IMR-90 (cell line): Measurements from ENCODE around the gene ENAH. TPM values are rescaled to one million over a fixed set of nuclear protein-coding genes. Genes with fewer than 3 reads are reported as not detected.

Experiments used
- ATAC-seq: fragments of 200-7000 bp; cut with Tn5 transposase; 2 replicates; pipeline ENCODE4 v1.9.1; 2020; ENCODE audit warnings: low read depth, mild to moderate bottlenecking, moderate library complexity
- BruUV-seq: library from RNA; stranded (reverse); fragments of 400-500 nt; replicated peaks from 2 replicates; lab custom pipeline; 2021; lab: Mats Ljungman, UMichigan
- CTCF ChIA-PET: fragments of 300-600 bp; formaldehyde crosslinking; extraction: SDS; loops from one replicate; lab custom pipeline; 2021; ENCODE audit warnings: antibody characterized with exemption; lab: Yijun Ruan, JAX
- POLR2A ChIA-PET: fragments of 300-600 bp; sonication (Branson Sonifier 250); formaldehyde crosslinking; loops from one replicate; lab custom pipeline; 2022; ENCODE audit warnings: antibody characterized with exemption; ENCODE audit not compliant: unreplicated experiment; lab: Charles Lee
- DNase-seq: peaks from one replicate; pipeline ENCODE4 v3.0.0; 2013
- H2AFZ ChIP-seq: replicated peaks from 2 replicates; pipeline ENCODE3; 2013; ENCODE audit warnings: low read length, mild to moderate bottlenecking; ENCODE audit not compliant: poor library complexity
- H2AK5ac ChIP-seq: 2 replicates; pipeline ENCODE4 v1.6.1; 2013; ENCODE audit warnings: low read depth, low read length, inconsistent platforms
- H2AK9ac ChIP-seq: replicated peaks from 2 replicates; pipeline ENCODE3; 2013; ENCODE audit warnings: mild to moderate bottlenecking, low read depth, low read length, moderate library complexity; ENCODE audit not compliant: poor library complexity
- H2BK120ac ChIP-seq: 2 replicates; pipeline ENCODE4 v1.6.1; 2013; ENCODE audit warnings: low read depth, low read length, inconsistent platforms
- H2BK15ac ChIP-seq: 3 replicates; pipeline ENCODE4 v1.6.1; 2013; ENCODE audit warnings: low read depth, low read length, inconsistent platforms
- H2BK20ac ChIP-seq: 2 replicates; pipeline ENCODE4 v1.6.1; 2013; ENCODE audit warnings: low read depth, mild to moderate bottlenecking, inconsistent platforms, low read length, moderate library complexity
- H2BK5ac ChIP-seq: 2 replicates; pipeline ENCODE4 v1.6.1; 2013; ENCODE audit warnings: mild to moderate bottlenecking, low read depth, low read length, inconsistent platforms; ENCODE audit not compliant: poor library complexity, severe bottlenecking
- H3K14ac ChIP-seq: replicated peaks from 2 replicates; pipeline ENCODE4 v1.6.1; 2013; ENCODE audit warnings: low read depth, low read length, inconsistent platforms
- H3K18ac ChIP-seq: 2 replicates; pipeline ENCODE4 v1.6.1; 2013; ENCODE audit warnings: low read depth, low read length, control low read depth
- H3K23ac ChIP-seq: 2 replicates; pipeline ENCODE4 v1.6.1; 2013; ENCODE audit warnings: low read depth, low read length, inconsistent platforms
- H3K27ac ChIP-seq: 2 replicates; pipeline ENCODE4 v1.5.1; 2013; ENCODE audit warnings: mild to moderate bottlenecking, control low read depth, low read length; ENCODE audit not compliant: insufficient read depth
- H3K27me3 ChIP-seq: 2 replicates; pipeline ENCODE4 v1.6.1; 2013; ENCODE audit warnings: low read length; ENCODE audit not compliant: control insufficient read depth, insufficient read depth
- H3K36me3 ChIP-seq: 2 replicates; pipeline ENCODE4 v1.6.1; 2013; ENCODE audit warnings: low read length, mixed read lengths; ENCODE audit not compliant: control insufficient read depth, insufficient read depth
- H3K4ac ChIP-seq: 2 replicates; pipeline ENCODE4 v1.6.1; 2013; ENCODE audit warnings: low read depth, low read length, inconsistent platforms
- H3K4me1 ChIP-seq: 2 replicates; pipeline ENCODE4 v1.6.1; 2013; ENCODE audit warnings: low read length, mixed read lengths; ENCODE audit not compliant: control insufficient read depth, insufficient read depth
- H3K4me2 ChIP-seq: 2 replicates; pipeline ENCODE4 v1.6.1; 2013; ENCODE audit warnings: low read depth, mild to moderate bottlenecking, control low read depth, low read length, moderate library complexity
- H3K4me3 ChIP-seq: 2 replicates; pipeline ENCODE4 v1.5.1; 2013; ENCODE audit warnings: low read depth, mild to moderate bottlenecking, control low read depth, low read length, moderate library complexity; ENCODE audit not compliant: insufficient read depth
- H3K56ac ChIP-seq: 2 replicates; pipeline ENCODE4 v1.6.1; 2013; ENCODE audit warnings: low read length, inconsistent platforms; ENCODE audit not compliant: insufficient read depth; ENCODE audit errors: extremely low read depth
- H3K79me1 ChIP-seq, 2 experiments: 2 replicates each; pipeline ENCODE4 v1.6.1; 2013; ENCODE audit warnings: low read length in 2 of 2, inconsistent platforms in 1 of 2, low read depth in 1 of 2
- H3K9ac ChIP-seq: 2 replicates; pipeline ENCODE4 v1.6.1; 2013; ENCODE audit warnings: low read depth, low read length, control low read depth
- H3K9me1 ChIP-seq: 2 replicates; pipeline ENCODE4 v1.6.1; 2013; ENCODE audit warnings: low read length, inconsistent platforms; ENCODE audit not compliant: insufficient read depth
- H3K9me3 ChIP-seq: 2 replicates; pipeline ENCODE4 v1.6.1; 2013; ENCODE audit warnings: low read length; ENCODE audit not compliant: control insufficient read depth, insufficient read depth
- H4K20me1 ChIP-seq: 2 replicates; pipeline ENCODE4 v1.6.1; 2013; ENCODE audit warnings: low read length, inconsistent platforms; ENCODE audit not compliant: insufficient read depth
- H4K5ac ChIP-seq: 2 replicates; pipeline ENCODE4 v1.6.1; 2013; ENCODE audit warnings: mild to moderate bottlenecking, low read depth, low read length, control low read depth
- H4K8ac ChIP-seq, 2 experiments: 2 replicates each; pipeline ENCODE4 v1.6.1; 2013; ENCODE audit warnings: low read depth in 2 of 2, low read length in 2 of 2, control low read depth in 1 of 2, inconsistent platforms in 1 of 2
- H4K91ac ChIP-seq: 2 replicates; pipeline ENCODE4 v1.6.1; 2013; ENCODE audit warnings: low read depth, low read length, inconsistent platforms; ENCODE audit not compliant: insufficient read depth
- BHLHE40 ChIP-seq: fragments of 150-350 bp; IDR thresholded peaks from 2 replicates; pipeline ENCODE4 v1.6.1; 2016; ENCODE audit warnings: mild to moderate bottlenecking, low read depth, low read length
- FOS ChIP-seq: fragments of 150-350 bp; IDR thresholded peaks from 2 replicates; pipeline ENCODE4 v1.6.1; 2016; ENCODE audit warnings: low read depth, low read length
- MAFK ChIP-seq: IDR thresholded peaks from 2 replicates; pipeline ENCODE4 v1.6.1; 2012; ENCODE audit warnings: low read depth, low read length, improper control_type of control experiment
- MAZ ChIP-seq: IDR thresholded peaks from 2 replicates; pipeline ENCODE4 v1.6.1; 2012; ENCODE audit warnings: low read depth, mild to moderate bottlenecking, low read length, improper control_type of control experiment, moderate library complexity, borderline replicate concordance
- MXI1 ChIP-seq: IDR thresholded peaks from 2 replicates; pipeline ENCODE4 v1.6.1; 2012; ENCODE audit warnings: low read depth, mild to moderate bottlenecking, low read length, moderate library complexity, borderline replicate concordance
- NFE2L2 ChIP-seq: fragments of 150-350 bp; IDR thresholded peaks from 2 replicates; pipeline ENCODE4 v1.6.1; 2016; ENCODE audit warnings: low read depth, mild to moderate bottlenecking, low read length
- POLR2A ChIP-seq: IDR thresholded peaks from 2 replicates; pipeline ENCODE4 v1.6.1; 2012; ENCODE audit warnings: mild to moderate bottlenecking, low read depth, low read length
- RCOR1 ChIP-seq: IDR thresholded peaks from 2 replicates; pipeline ENCODE4 v1.6.1; 2012; ENCODE audit warnings: mild to moderate bottlenecking, low read length, improper control_type of control experiment; ENCODE audit not compliant: insufficient replicate concordance
- WGBS, 2 experiments: methylation state at CpG; one replicate each; pipeline versions ENCODE4 v1.1.5 to v1.1.7; 2013; ENCODE audit warnings: missing lambda C conversion rate in 2 of 2; ENCODE audit not compliant: insufficient read length in 1 of 2; ENCODE audit errors: extremely low coverage in 2 of 2; 5-methylcytosine and 5-hydroxymethylcytosine counted together
- dilution Hi-C: fragments of 300-500 bp; cut with HindIII; formaldehyde crosslinking; loops from one replicate; pipeline ENCODE4 v1.14.3; 2018; ENCODE audit warnings: low sequenced_read_pairs; ENCODE audit not compliant: unreplicated experiment
- in situ Hi-C: fragments of 300-500 bp; cut with MboI; formaldehyde crosslinking; loops from 3 replicates; pipeline ENCODE4 v1.14.3; 2019; ENCODE audit warnings: low sequenced_read_pairs, inconsistent platforms, mixed read lengths
- intact Hi-C: fragments of 100-400 bp; cut with micrococcal nuclease; formaldehyde crosslinking; loops from 2 replicates; pipeline ENCODE4 v1.10.0; 2022
- polyA plus RNA-seq, 3 experiments: library from polyadenylated mRNA; depleted of rRNA; stranded (reverse); fragments of >200 nt; gene quantifications; 2 replicates each; pipeline ENCODE4 v1.2.3, GENCODE V29; 2012; ENCODE audit warnings: low replicate concordance in 1 of 3
- total RNA-seq: library from RNA; depleted of rRNA; stranded (reverse); fragments of >200 nt; gene quantifications from 2 replicates; pipeline ENCODE4 v1.2.3, GENCODE V29; 2012
- TF ChIP-seq, protein P1 (sequence below): fragments of 150-350 bp; IDR thresholded peaks from 2 replicates; pipeline ENCODE4 v1.6.1; 2017; ENCODE audit warnings: mild to moderate bottlenecking, antibody characterized with exemption, low read length, low read depth

The ENAH gene
- total and polyA plus RNA-seq, 2 of the 4 experiments (the other 2 are of a cell fraction): 61.3 to 86.9 TPM

DNA sequence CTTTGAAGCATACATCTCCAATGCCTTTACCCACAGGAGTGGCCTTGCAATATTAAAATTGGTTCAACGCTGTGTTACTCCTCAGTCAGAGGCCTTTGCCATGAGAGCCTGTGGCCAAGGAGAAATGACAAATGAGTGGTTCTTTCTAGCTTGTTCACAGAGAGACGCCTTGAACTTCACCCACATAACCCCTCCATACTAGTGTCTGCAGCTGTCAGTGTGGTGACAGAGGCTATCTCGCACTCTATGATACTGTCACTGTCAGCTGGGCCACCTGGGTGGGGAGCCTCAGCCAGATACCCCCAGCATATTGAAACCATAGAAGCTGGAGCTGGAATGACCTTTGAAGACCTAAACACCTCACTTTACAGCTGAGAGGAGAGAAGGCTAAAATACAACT, 167.7 kb downstream of the ENAH start:
- H2BK5ac ChIP-seq: no peak overlapping the region
- H4K8ac ChIP-seq: no peak overlapping the region
- no peak overlapping the region for H3K56ac ChIP-seq
- H3K79me1 ChIP-seq: no peaks in the 10 kb centered on the region; a peak in 1 of 4 replicates
- H2AFZ ChIP-seq: no peak overlapping the region
- ATAC-seq (no peak), DNase-seq (no peak)
- no TSS peak for BruUV-seq
- no peak overlapping the region for H3K18ac ChIP-seq
- H2BK20ac ChIP-seq: no peak overlapping the region
- no peaks in the 10 kb centered on the region for H3K27me3 ChIP-seq
- H4K5ac ChIP-seq: no peak overlapping the region
- no peak overlapping the region for H4K91ac ChIP-seq
- H3K4me2 ChIP-seq: no peak overlapping the region
- no peak overlapping the region for H2BK120ac ChIP-seq
- in situ Hi-C loops (no loop called here), intact Hi-C loops (no loop called here), dilution Hi-C loops (no loop called here)
- H3K4me1 ChIP-seq: peaks cover 4% of the 10 kb centered on the region
- peaks cover 13% of the 10 kb centered on the region for H3K9me1 ChIP-seq
- no peak overlapping the region for H3K4ac ChIP-seq
- no peak overlapping the region for H3K9ac ChIP-seq
- no peak overlapping the region for H3K14ac ChIP-seq
- no CpG with 5 or more reads among the region's 3 CpGs for whole genome bisulfite sequencing, 2 experiments
- H4K20me1 ChIP-seq: no peaks in the 10 kb centered on the region
- no peak overlapping the region for H2AK5ac ChIP-seq
- ChIA-PET POLR2A (interaction anchor here (0.6 kb wide), 1 partner anchor 349 kb away, joined by 7 read pairs; no protein-coding TSS in a partner anchor), CTCF (interaction anchor here (1.4 to 1.5 kb wide), 2 partner anchors 10 to 287 kb away, joined by 4 read pairs; no protein-coding TSS in a partner anchor)
- H3K23ac ChIP-seq: no peak overlapping the region; the same call in 1 of the 2 replicates
- H2AK9ac ChIP-seq: no peak overlapping the region
- no peak overlapping the region for H2BK15ac ChIP-seq
- H3K27ac ChIP-seq: no peak overlapping the region
- no peaks in the 10 kb centered on the region for H3K9me3 ChIP-seq
- no peak overlapping the region for H3K4me3 ChIP-seq
- peaks cover 3% of the 10 kb centered on the region; the same call in 1 of the 2 replicates for H3K36me3 ChIP-seq
- no peak for TF ChIP-seq MAFK
- TF ChIP-seq, protein P1, sequence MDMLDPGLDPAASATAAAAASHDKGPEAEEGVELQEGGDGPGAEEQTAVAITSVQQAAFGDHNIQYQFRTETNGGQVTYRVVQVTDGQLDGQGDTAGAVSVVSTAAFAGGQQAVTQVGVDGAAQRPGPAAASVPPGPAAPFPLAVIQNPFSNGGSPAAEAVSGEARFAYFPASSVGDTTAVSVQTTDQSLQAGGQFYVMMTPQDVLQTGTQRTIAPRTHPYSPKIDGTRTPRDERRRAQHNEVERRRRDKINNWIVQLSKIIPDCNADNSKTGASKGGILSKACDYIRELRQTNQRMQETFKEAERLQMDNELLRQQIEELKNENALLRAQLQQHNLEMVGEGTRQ: no peak
- TF ChIP-seq NFE2L2: no peak
- no peak for TF ChIP-seq FOS
- no peak for TF ChIP-seq RCOR1
- TF ChIP-seq POLR2A: no peak
- TF ChIP-seq MAZ: no peak
- no peak for TF ChIP-seq MXI1
- no peak for TF ChIP-seq BHLHE40
